Neuron (in vitro differentiated cells): ENCODE measurements around the gene MARK1.
A peak's percentile ranks its signal among the peaks of the same experiment; 100 is the strongest.

Source experiments
- H2AFZ ChIP-seq: one replicate; pipeline ENCODE4 v1.6.1; 2013; ENCODE audit warnings: low read depth, mild to moderate bottlenecking, inconsistent platforms, low read length, moderate library complexity
- H3K27me3 ChIP-seq: one replicate; pipeline ENCODE4 v1.6.1; 2013; ENCODE audit warnings: low read length; ENCODE audit not compliant: insufficient read depth
- H3K36me3 ChIP-seq: one replicate; pipeline ENCODE4 v1.6.1; 2013; ENCODE audit warnings: low read length; ENCODE audit not compliant: insufficient read depth
- H3K4me1 ChIP-seq: one replicate; pipeline ENCODE4 v1.6.1; 2013; ENCODE audit warnings: low read length; ENCODE audit not compliant: insufficient read depth
- H3K4me3 ChIP-seq: 2 replicates; pipeline ENCODE4 v1.5.1; 2013; ENCODE audit warnings: mild to moderate bottlenecking, low read length, moderate library complexity
- H3K9me3 ChIP-seq: one replicate; pipeline ENCODE4 v1.6.1; 2013; ENCODE audit warnings: low read length

The MARK1 gene

DNA sequence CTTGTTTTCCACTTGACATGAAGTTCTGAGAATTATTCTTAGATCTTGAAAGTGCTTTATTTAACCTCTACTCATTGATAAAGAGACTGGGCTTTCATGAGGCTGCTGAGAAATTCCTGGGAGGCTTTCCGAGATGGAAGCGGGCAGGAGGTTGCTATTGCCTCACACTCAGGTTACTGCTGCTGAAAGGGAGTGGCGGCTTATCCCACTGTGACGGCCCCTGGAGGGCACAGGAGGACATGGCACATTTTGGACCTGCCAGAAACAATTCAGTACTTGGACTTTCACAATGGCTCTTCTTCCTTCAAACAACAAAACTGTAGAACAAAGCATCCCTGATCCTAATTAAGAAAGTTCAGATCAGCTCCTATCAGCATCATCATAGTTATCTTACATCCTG, 16.2 kb upstream of the MARK1 start:
- Histone ChIP-seq H2AFZ (peak overlapping the region; percentile 10), H3K9me3 (no peaks in the 10 kb centered on the region), H3K4me1 (peaks cover 3% of the 10 kb centered on the region), H3K27me3 (no peaks in the 10 kb centered on the region), H3K36me3 (no peaks in the 10 kb centered on the region), H3K4me3 (no peak overlapping the region)

DNA sequence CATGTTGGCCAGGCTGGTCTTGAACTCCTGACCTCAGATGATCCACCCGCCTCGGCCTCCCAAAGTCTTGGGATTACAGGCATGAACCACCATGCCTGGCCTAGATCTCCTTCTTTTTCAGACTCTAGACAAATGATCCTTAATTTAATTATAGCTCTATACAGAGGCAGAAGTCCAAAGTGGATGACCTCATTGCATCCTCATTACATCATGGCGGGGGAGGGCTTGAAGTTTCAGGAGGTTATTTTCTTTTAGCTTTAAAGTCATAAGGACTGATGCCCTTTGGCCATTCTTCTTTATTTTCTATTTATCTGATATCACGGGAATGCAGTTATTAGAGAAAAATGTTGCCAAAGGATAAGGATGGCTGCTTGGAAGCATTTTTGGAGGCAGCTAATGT, 14.1 kb upstream of the MARK1 start:
- no peak overlapping the region for H3K4me3 ChIP-seq
- no peak overlapping the region for H2AFZ ChIP-seq
- H3K36me3 ChIP-seq = no peaks in the 10 kb centered on the region
- H3K4me1 ChIP-seq = peaks cover 3% of the 10 kb centered on the region
- peaks cover 2% of the 10 kb centered on the region for H3K27me3 ChIP-seq
- no peaks in the 10 kb centered on the region for H3K9me3 ChIP-seq

DNA sequence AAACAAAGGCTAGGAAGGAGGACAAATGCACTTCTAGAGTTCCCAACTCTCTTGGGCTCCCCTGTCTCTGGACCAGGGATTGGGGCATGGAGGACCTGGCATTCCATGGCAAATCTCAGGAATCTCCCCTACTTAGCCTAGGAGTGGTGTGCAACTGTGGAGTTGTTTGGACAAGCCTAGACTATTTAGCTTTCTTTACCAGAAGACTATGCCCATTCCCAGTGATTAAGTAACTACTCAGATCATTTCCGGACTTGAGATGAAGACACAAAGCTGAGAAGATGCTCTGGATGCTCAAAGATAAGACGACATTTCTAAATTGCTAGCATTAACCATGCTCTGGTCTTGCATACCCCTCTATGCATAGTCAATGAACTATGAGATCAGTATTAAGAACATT, 13.7 kb upstream of the MARK1 start:
- Histone ChIP-seq H3K27me3 (peaks cover 2% of the 10 kb centered on the region), H3K36me3 (no peaks in the 10 kb centered on the region), H2AFZ (no peak overlapping the region), H3K4me1 (peaks cover 3% of the 10 kb centered on the region), H3K9me3 (no peaks in the 10 kb centered on the region), H3K4me3 (no peak overlapping the region)

GRCh38 chr1:220516014-220516721, 11.8 kb upstream of the MARK1 start:
- H3K4me1 ChIP-seq = peaks cover 3% of the 10 kb centered on the region
- no peak overlapping the region for H2AFZ ChIP-seq
- H3K4me3 ChIP-seq = no peak overlapping the region
- peaks cover 2% of the 10 kb centered on the region for H3K27me3 ChIP-seq
- no peaks in the 10 kb centered on the region for H3K9me3 ChIP-seq
- no peaks in the 10 kb centered on the region for H3K36me3 ChIP-seq

DNA sequence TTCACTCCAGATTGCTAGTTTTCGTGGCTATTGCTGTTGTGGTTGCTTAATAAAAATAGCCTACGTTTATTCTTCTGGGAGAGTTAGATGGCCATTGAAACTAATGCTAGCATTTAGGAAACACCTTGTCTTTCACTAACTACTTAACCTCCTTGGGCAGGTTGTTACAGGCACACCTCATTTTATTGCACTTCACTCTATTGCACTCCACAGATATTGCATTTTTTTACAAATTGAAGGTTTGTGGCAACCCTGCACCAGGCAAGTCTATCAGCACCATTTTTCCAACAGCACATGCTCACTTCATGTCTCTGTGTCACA, 11.3 kb upstream of the MARK1 start:
- Histone ChIP-seq H3K9me3 (no peaks in the 10 kb centered on the region), H3K27me3 (peaks cover 2% of the 10 kb centered on the region), H3K36me3 (no peaks in the 10 kb centered on the region), H2AFZ (no peak overlapping the region), H3K4me3 (no peak overlapping the region), H3K4me1 (peaks cover 3% of the 10 kb centered on the region)

GRCh38 chr1:220521778-220522177, 6.2 kb upstream of the MARK1 start:
- Histone ChIP-seq H3K9me3 (no peaks in the 10 kb centered on the region), H2AFZ (no peak overlapping the region), H3K4me1 (no peaks in the 10 kb centered on the region), H3K36me3 (no peaks in the 10 kb centered on the region), H3K4me3 (no peak overlapping the region), H3K27me3 (peaks cover 13% of the 10 kb centered on the region)

GRCh38 chr1:220526294-220526693, 1.6 kb upstream of the MARK1 start:
- Histone ChIP-seq H3K36me3 (no peaks in the 10 kb centered on the region), H3K27me3 (peaks cover 10% of the 10 kb centered on the region), H2AFZ (peak overlapping the region; percentile 99), H3K4me1 (peaks cover 14% of the 10 kb centered on the region), H3K4me3 (no peak overlapping the region), H3K9me3 (no peaks in the 10 kb centered on the region)

DNA sequence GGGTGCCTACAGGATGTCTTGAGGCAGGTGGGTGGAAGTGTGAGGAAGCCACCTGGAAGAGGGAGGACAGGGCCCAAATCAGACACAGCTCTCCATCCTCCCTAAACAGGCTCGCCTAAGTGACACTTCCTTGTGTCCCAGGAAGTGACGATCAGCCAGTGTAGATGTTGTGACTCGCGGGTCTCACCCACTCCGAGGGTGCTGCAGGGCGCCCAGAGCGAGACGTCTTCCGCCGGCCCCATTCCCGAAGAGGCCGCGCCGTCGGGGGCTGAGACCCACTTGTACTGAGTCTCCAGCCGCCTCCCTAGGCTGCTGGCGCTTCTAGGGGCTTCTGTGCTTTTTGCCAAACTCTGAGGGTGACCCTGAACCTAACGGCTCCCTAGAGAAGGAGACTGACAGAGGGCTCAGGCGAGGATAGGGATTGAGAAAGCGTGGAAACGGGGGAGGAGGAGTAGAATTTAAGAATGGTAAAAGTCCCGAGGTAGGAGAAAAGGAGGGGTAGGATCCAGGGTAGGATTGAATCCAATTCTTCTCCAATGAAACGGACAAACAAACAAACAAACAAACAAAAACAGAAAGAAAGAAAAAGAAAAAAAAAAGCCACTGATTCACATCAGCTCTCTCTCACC, 543 bp upstream of the MARK1 start:
- H3K27me3 ChIP-seq = peaks cover 10% of the 10 kb centered on the region
- no peaks in the 10 kb centered on the region for H3K36me3 ChIP-seq
- peaks cover 14% of the 10 kb centered on the region for H3K4me1 ChIP-seq
- H3K9me3 ChIP-seq = no peaks in the 10 kb centered on the region
- H3K4me3 ChIP-seq = peak overlapping the region; percentile 64
- peak overlapping the region; percentile 99 for H2AFZ ChIP-seq

- Histone ChIP-seq H3K36me3 (no peaks in the 10 kb centered on the region), H3K4me1 (peaks cover 14% of the 10 kb centered on the region), H2AFZ (peak overlapping the region; percentile 99), H3K9me3 (no peaks in the 10 kb centered on the region), H3K4me3 (peak overlapping the region; percentile 64), H3K27me3 (peaks cover 1% of the 10 kb centered on the region)
These were observed 954 bp downstream of the MARK1 start for GRCh38 chr1:220528679-220529501.

DNA sequence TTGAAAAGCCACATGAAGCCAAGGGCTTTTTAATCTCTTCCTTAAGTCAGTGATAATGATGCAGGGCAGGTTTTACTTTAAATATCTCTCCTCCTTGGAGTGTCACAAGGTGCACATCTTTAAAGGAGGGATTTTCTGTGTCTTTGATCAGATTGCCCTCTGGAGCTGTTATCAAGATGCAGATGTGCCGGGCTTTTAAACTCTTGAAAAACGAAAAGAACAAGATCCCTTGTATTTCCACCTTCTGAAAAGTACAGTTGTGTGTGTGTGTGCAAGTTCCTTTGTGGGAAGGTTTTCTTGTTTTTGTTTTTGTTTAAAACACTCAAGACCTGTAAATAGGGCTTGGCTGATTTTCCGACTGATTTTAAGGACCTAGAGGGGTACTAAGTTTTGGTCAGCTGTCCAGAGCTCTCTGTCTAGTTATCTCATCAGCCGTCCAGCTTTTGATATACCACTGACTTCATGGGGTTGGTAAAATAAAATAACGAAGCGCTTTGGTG, 1.6 kb downstream of the MARK1 start:
- peaks cover 14% of the 10 kb centered on the region for H3K4me1 ChIP-seq
- H3K27me3 ChIP-seq = no peaks in the 10 kb centered on the region
- H3K4me3 ChIP-seq = peak overlapping the region; percentile 64
- peaks cover 2% of the 10 kb centered on the region for H3K9me3 ChIP-seq
- no peaks in the 10 kb centered on the region for H3K36me3 ChIP-seq
- peak overlapping the region; percentile 99 for H2AFZ ChIP-seq

GRCh38 chr1:220533504-220534109, 5.7 kb downstream of the MARK1 start:
- H2AFZ ChIP-seq = no peak overlapping the region
- no peak overlapping the region for H3K4me3 ChIP-seq
- H3K4me1 ChIP-seq = peaks cover 9% of the 10 kb centered on the region
- no peaks in the 10 kb centered on the region for H3K27me3 ChIP-seq
- H3K36me3 ChIP-seq = no peaks in the 10 kb centered on the region
- peaks cover 3% of the 10 kb centered on the region for H3K9me3 ChIP-seq

GRCh38 chr1:220544901-220545303, 17.0 kb downstream of the MARK1 start:
- no peaks in the 10 kb centered on the region for H3K4me1 ChIP-seq
- H2AFZ ChIP-seq = no peak overlapping the region
- no peaks in the 10 kb centered on the region for H3K9me3 ChIP-seq
- H3K27me3 ChIP-seq = no peaks in the 10 kb centered on the region
- no peak overlapping the region for H3K4me3 ChIP-seq
- no peaks in the 10 kb centered on the region for H3K36me3 ChIP-seq
